ENCODE measurements around the gene MYBBP1A.
"Not testable (repeated sequence)": the region's sequence is repeated elsewhere in the genome, so short reads cannot be mapped to it uniquely, and the experiment has no call there.

Gene MYBBP1A

GRCh38 chr17:4554997-4555799 lies at the start of gene MYBBP1A:
Gene MYBBP1A, minus strand, starts transcription at chr17:4555384. Its CDS starts 60 bp downstream, at chr17:4555324.
- peak; percentile 99 for DNase-seq (ENCODE audit: low spot score)
- in situ Hi-C loops (cut with MboI; ENCODE audit: low pct_unique_long_range_greater_than_20kb, low sequenced_read_pairs, unreplicated experiment) = no loop called here
- TF ChIP-seq CTCF (IDR thresholded peaks at IDR 0.05; ENCODE audit: extremely low read depth, insufficient read depth, missing control alignments) = no peak

- DNase-seq (ENCODE audit: low spot score) = not testable (repeated sequence)
Measured at GRCh38 chr17:4604736-4605135, 49.6 kb upstream of the MYBBP1A start.

GRCh38 chr17:4604111-4604644 lies 49.0 kb upstream of the MYBBP1A start:
- no peak for DNase-seq (ENCODE audit: low spot score)
- no peak for TF ChIP-seq CTCF (IDR thresholded peaks at IDR 0.05; ENCODE audit: extremely low read depth, insufficient read depth, missing control alignments)
- in situ Hi-C loops (cut with MboI; ENCODE audit: low pct_unique_long_range_greater_than_20kb, low sequenced_read_pairs, unreplicated experiment) = no loop called here

More at GRCh38 chr17:4604736-4605135, 49.6 kb upstream of the MYBBP1A start:
- in situ Hi-C loops (cut with MboI; ENCODE audit: low pct_unique_long_range_greater_than_20kb, low sequenced_read_pairs, unreplicated experiment) = not testable (repeated sequence)

- in situ Hi-C loops (cut with MboI; ENCODE audit: low pct_unique_long_range_greater_than_20kb, low sequenced_read_pairs, unreplicated experiment) = no loop called here
- no peak for DNase-seq (ENCODE audit: low spot score)
- no peak for TF ChIP-seq CTCF (IDR thresholded peaks at IDR 0.05; ENCODE audit: extremely low read depth, insufficient read depth, missing control alignments)
Measured at GRCh38 chr17:4602041-4602440, 46.9 kb upstream of the MYBBP1A start.

- in situ Hi-C loops (cut with MboI; ENCODE audit: low pct_unique_long_range_greater_than_20kb, low sequenced_read_pairs, unreplicated experiment) = no loop called here
- no peak for DNase-seq (ENCODE audit: low spot score)
- TF ChIP-seq CTCF (IDR thresholded peaks at IDR 0.05; ENCODE audit: extremely low read depth, insufficient read depth, missing control alignments) = no peak
Measured at GRCh38 chr17:4601326-4601725, 46.1 kb upstream of the MYBBP1A start.

- in situ Hi-C loops (cut with MboI; ENCODE audit: low pct_unique_long_range_greater_than_20kb, low sequenced_read_pairs, unreplicated experiment) = no loop called here
- no peak for DNase-seq (ENCODE audit: low spot score)
- no peak for TF ChIP-seq CTCF (IDR thresholded peaks at IDR 0.05; ENCODE audit: extremely low read depth, insufficient read depth, missing control alignments)
Measured at GRCh38 chr17:4600563-4600962, 45.4 kb upstream of the MYBBP1A start.
